Sigmoid colon (tissue), 7 donors: Measurements from ENCODE around the gene OR5C1. TPM values are rescaled to one million over a fixed set of nuclear protein-coding genes. Genes with fewer than 3 reads are reported as not detected.
A peak's percentile ranks its signal among the peaks of the same experiment; 100 is the strongest.
"Not testable (repeated sequence)": the region's sequence is repeated elsewhere in the genome, so short reads cannot be mapped to it uniquely, and the experiment has no call there.

ENCODE experiments used
- DNase-seq: peaks from one replicate; pipeline ENCODE4 v3.0.0-alpha.2; 2019
- H3K27ac ChIP-seq, 4 donors: fragments of 200-600 bp; sonication (generic); one replicate each; pipeline ENCODE4 v1.5.1; 2016 to 2019; ENCODE audit warnings: mild to moderate bottlenecking in 1 of 4
- H3K27me3 ChIP-seq, 3 donors: fragments of 200-600 bp; sonication (generic); one replicate each; pipeline ENCODE4 v1.5.1; 2019; ENCODE audit warnings: mild to moderate bottlenecking in 1 of 3
- H3K36me3 ChIP-seq, 4 donors: fragments of 200-600 bp; sonication (generic); one replicate each; pipeline ENCODE4 v1.5.1; 2016 to 2019
- H3K4me1 ChIP-seq, 4 donors: fragments of 200-600 bp; sonication (generic); one replicate each; pipeline ENCODE4 v1.5.1; 2017 to 2019
- H3K4me3 ChIP-seq, 4 donors: fragments of 200-600 bp; sonication (generic); one replicate each; pipeline ENCODE4 v1.5.1; 2017 to 2019; ENCODE audit warnings: mild to moderate bottlenecking in 2 of 4, moderate library complexity in 1 of 4
- H3K9me3 ChIP-seq, 4 donors: fragments of 200-600 bp in 3 of 4; sonication (generic) in 3 of 4; one replicate each; pipeline versions ENCODE4 v1.5.1 to v1.6.1; 2013 to 2019
- EP300 ChIP-seq, 4 donors: sonication (generic); formaldehyde crosslinking; IDR thresholded peaks; one replicate each; pipeline ENCODE4 v1.6.1; 2017; ENCODE audit warnings: antibody characterized with exemption in 4 of 4
- POLR2A ChIP-seq, 2 donors: fragments of 450-650 bp; IDR thresholded peaks; one replicate each; pipeline ENCODE4 v1.6.1; 2016; ENCODE audit warnings: antibody characterized with exemption in 2 of 2, mild to moderate bottlenecking in 2 of 2, moderate library complexity in 2 of 2
- POLR2AphosphoS5 ChIP-seq, 4 donors: sonication (generic); formaldehyde crosslinking; IDR thresholded peaks; one replicate each; pipeline ENCODE4 v1.6.1; 2017; ENCODE audit warnings: antibody characterized with exemption in 4 of 4
- WGBS, 2 donors: extraction: QIAGEN DNeasy Blood & Tissue Kit; methylation state at CpG; one replicate each; pipeline ENCODE4 v1.1.7; 2013; 5-methylcytosine and 5-hydroxymethylcytosine counted together
- intact Hi-C: fragments of 100-400 bp; cut with DNase I; formaldehyde crosslinking; loops from one replicate; pipeline ENCODE4 v1.15.1; 2023
- polyA plus RNA-seq, 3 donors: library from polyadenylated mRNA; stranded (reverse); fragments of 200-250 nt; gene quantifications; one replicate each; pipeline ENCODE4 v1.2.3, GENCODE V29; 2013
- total RNA-seq, 4 donors: library from RNA; depleted of rRNA; stranded (reverse); fragments of >200 nt; gene quantifications; one replicate each; pipeline ENCODE4 v1.1.0, GENCODE V29; 2016
- TF ChIP-seq, protein P1 (sequence below), 4 experiments: fragments of 450-650 bp in 3 of 4; fragments of 200-600 bp in 1 of 4; IDR thresholded peaks; one replicate each; pipeline ENCODE4 v1.5.1; 2016 to 2019; ENCODE audit warnings: antibody characterized with exemption in 4 of 4, mild to moderate bottlenecking in 3 of 4, moderate library complexity in 2 of 4
- donor health status: healthy with polysubstance abuse.
- donor health status: Bipolar disorder and iron deficiency.
- donor health status: healthy.

OR5C1 gene
- total and polyA plus RNA-seq, 7 donors, result not detected

DNA sequence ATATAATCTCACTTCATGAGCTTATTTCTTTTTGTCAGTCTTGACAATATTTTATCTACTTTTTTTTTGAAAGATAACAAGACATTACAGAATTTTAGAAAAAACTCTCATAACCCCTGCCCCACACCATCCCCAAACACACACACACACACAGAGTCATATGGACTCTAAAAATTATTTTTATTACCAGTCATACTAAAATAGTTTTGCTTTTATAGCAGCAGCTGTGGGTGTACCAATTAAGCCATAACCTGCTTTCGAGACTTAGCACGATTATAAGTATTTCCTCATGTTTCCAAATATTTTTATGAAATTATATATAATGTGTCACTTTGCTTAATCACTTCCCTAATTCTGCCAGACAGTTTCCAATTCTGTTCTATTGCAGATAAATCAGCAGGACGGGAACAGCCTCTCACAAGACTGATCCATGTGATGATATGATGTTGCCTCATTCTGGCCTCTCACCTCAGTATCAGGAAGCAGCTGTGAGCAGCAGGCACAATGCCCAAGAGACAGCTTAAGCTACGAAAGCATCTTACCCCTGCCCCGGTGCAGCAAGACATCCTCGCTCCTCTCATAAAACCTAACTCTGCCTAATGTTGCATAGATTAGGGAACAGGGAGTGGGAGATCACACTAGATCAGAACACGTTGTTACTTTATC is 32.7 kb downstream of the OR5C1 start:
- no peaks in the 10 kb centered on the region for H3K27me3 ChIP-seq
- intact Hi-C loops, result loop anchor here (10.0 kb wide), 1 partner anchor 447 kb away; the partner anchor contains the start of gene PTGS1
- no peak overlapping the region for H3K4me3 ChIP-seq
- WGBS, 2 donors, result 25 to 31% methylated on average over 7 of the region's 7 CpGs
- H3K36me3 ChIP-seq, result peaks cover 0 to 63% (median 19%) of the 10 kb centered on the region in 4 donors
- TF ChIP-seq EP300 (IDR thresholded peaks at IDR 0.05) (no peak), POLR2AphosphoS5 (IDR thresholded peaks at IDR 0.05) (peak in 2 of 4 donors; percentile 17 to 47), POLR2A (IDR thresholded peaks at IDR 0.05) (no peak)
- TF ChIP-seq, protein P1, sequence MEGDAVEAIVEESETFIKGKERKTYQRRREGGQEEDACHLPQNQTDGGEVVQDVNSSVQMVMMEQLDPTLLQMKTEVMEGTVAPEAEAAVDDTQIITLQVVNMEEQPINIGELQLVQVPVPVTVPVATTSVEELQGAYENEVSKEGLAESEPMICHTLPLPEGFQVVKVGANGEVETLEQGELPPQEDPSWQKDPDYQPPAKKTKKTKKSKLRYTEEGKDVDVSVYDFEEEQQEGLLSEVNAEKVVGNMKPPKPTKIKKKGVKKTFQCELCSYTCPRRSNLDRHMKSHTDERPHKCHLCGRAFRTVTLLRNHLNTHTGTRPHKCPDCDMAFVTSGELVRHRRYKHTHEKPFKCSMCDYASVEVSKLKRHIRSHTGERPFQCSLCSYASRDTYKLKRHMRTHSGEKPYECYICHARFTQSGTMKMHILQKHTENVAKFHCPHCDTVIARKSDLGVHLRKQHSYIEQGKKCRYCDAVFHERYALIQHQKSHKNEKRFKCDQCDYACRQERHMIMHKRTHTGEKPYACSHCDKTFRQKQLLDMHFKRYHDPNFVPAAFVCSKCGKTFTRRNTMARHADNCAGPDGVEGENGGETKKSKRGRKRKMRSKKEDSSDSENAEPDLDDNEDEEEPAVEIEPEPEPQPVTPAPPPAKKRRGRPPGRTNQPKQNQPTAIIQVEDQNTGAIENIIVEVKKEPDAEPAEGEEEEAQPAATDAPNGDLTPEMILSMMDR (IDR thresholded peaks at IDR 0.05), result no peak
- H3K9me3 ChIP-seq, result no peaks in the 10 kb centered on the region
- peaks cover 0 to 38% (median 24%) of the 10 kb centered on the region in 4 donors for H3K4me1 ChIP-seq
- peak overlapping the region; percentile 23 to 45 (median 39) for H3K27ac ChIP-seq
- DNase-seq, result peak; percentile 88

DNA sequence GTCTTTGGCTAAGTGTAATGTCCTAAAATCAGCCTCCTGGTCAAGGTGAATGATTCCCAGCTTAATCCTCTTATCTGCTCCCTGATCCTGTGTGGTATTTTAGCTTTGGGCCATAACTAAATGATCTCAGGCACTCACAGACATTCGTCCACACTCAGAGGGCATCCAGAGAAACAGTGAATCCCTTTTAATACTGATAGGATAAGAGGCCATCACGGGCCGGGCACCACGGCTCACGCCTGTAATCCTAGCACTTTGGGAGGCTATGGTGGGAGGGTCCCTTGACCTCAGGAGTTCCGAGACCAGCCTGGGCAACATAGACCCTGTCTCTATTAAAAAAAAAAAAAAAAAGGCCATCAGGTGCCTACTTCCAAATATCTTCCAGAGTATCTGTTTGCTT is 33.3 kb downstream of the OR5C1 start:
- peak overlapping the region in 3 of 4 donors; percentile 36 to 45 (median 42) for H3K27ac ChIP-seq
- TF ChIP-seq EP300 (IDR thresholded peaks at IDR 0.05), result no peak
- TF ChIP-seq, protein P1 (IDR thresholded peaks at IDR 0.05), result no peak
- no peak for TF ChIP-seq POLR2AphosphoS5 (IDR thresholded peaks at IDR 0.05)
- TF ChIP-seq POLR2A (IDR thresholded peaks at IDR 0.05), result no peak
- H3K4me3 ChIP-seq, result no peak overlapping the region
- H3K27me3 ChIP-seq, result no peaks in the 10 kb centered on the region
- WGBS, 2 donors, result 91 to 93% methylated on average over 6 of the region's 6 CpGs
- intact Hi-C loops, result loop anchor here (10.0 kb wide), 1 partner anchor 447 kb away; the partner anchor contains the start of gene PTGS1
- peaks cover 0 to 64% (median 17%) of the 10 kb centered on the region in 4 donors for H3K36me3 ChIP-seq
- no peak for DNase-seq
- H3K9me3 ChIP-seq, result no peaks in the 10 kb centered on the region
- peaks cover 0 to 45% (median 31%) of the 10 kb centered on the region in 4 donors for H3K4me1 ChIP-seq

DNA sequence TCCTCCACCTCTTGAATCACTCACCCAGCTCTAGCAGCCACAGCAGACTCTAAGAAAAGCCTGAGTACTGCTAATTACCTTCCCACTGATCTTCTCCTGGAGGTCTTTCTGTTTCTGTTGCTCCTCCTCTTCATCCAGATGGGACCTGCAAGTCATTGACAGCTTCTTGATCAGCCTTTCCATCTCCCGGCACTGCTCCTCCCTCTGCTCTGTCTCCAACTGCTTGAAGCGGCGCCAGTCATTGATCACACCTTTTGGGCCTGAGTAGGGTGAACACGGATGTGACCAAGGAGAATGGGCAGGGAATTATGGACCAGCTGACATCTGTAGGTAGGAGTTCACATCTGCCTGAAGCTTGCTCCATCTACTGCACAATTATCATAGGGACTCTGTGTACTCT is 34.2 kb downstream of the OR5C1 start:
- Histone ChIP-seq H3K9me3 (no peaks in the 10 kb centered on the region), H3K27me3 (no peaks in the 10 kb centered on the region), H3K4me1 (peaks cover 0 to 52% (median 39%) of the 10 kb centered on the region in 4 donors), H3K4me3 (no peak overlapping the region), H3K27ac (no peak overlapping the region), H3K36me3 (peaks cover 0 to 58% (median 15%) of the 10 kb centered on the region in 4 donors)
- TF ChIP-seq POLR2A (IDR thresholded peaks at IDR 0.05) (no peak), POLR2AphosphoS5 (IDR thresholded peaks at IDR 0.05) (no peak), EP300 (IDR thresholded peaks at IDR 0.05) (no peak)
- TF ChIP-seq, protein P1 (IDR thresholded peaks at IDR 0.05), result no peak
- no peak for DNase-seq
- WGBS, 2 donors, result 92 to 93% methylated on average over 4 of the region's 4 CpGs
- intact Hi-C loops, result loop anchor here (10.0 kb wide), 1 partner anchor 448 kb away; the partner anchor contains the start of gene PTGS1

DNA sequence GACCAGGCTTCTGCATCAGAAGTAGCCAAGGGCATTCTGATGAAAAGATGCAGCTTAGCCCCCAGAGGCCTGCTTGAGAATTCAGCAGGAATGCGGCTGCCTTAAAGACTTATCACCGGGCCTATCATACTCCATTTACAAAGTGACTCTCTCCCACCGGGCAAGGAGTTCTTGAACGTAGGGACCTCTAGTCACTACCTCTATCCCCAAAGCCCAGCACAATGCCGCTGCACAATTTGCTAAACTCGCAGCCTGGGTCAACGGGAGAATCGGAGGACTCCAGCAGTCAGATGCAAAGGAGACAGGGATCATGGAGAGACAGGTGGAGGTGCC is 39.0 kb downstream of the OR5C1 start:
- Histone ChIP-seq H3K27ac (peak overlapping the region; percentile 98 to 99 (median 98)), H3K4me1 (peaks cover 0 to 32% (median 29%) of the 10 kb centered on the region in 4 donors), H3K9me3 (no peaks in the 10 kb centered on the region), H3K27me3 (no peaks in the 10 kb centered on the region), H3K36me3 (peaks cover 0 to 27% (median 10%) of the 10 kb centered on the region in 4 donors), H3K4me3 (peak overlapping the region; percentile 94 to 97 (median 94))
- intact Hi-C loops, result loop anchor here (10.0 kb wide), 1 partner anchor 453 kb away; the partner anchor contains the start of gene PTGS1
- 1 to 2% methylated on average over 8 of the region's 8 CpGs for WGBS, 2 donors
- no peak for TF ChIP-seq POLR2AphosphoS5 (IDR thresholded peaks at IDR 0.05)
- TF ChIP-seq, protein P1 (IDR thresholded peaks at IDR 0.05), result no peak
- no peak for TF ChIP-seq POLR2A (IDR thresholded peaks at IDR 0.05)
- no peak for TF ChIP-seq EP300 (IDR thresholded peaks at IDR 0.05)
- no peak for DNase-seq

DNA sequence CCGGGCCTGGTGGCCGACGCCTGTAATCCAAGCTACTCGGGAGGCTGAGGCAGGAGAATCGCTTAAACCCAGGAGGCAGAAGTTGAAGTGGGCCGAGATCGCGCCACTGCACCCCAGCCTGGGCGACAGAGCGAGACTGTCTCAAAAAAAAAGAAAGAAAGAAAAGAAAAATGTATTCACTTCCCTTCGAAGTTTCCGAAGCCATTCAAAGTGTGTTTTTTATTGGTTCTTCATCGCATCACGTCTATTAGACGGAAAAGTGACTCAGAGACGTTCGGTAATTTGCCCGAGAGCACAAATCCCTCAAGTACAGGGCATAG is 40.2 kb downstream of the OR5C1 start:
- 70 to 73% methylated on average over 18 of the region's 18 CpGs for WGBS, 2 donors
- DNase-seq, result not testable (repeated sequence)

More for the DNA sequence above, 40.2 kb downstream of the OR5C1 start:
- Histone ChIP-seq H3K4me1 (peaks cover 0 to 32% (median 29%) of the 10 kb centered on the region in 4 donors), H3K27ac (peak overlapping the region; percentile 98 to 99 (median 98)), H3K36me3 (peaks cover 0 to 15% (median 8%) of the 10 kb centered on the region in 4 donors), H3K4me3 (peak overlapping the region; percentile 94 to 97 (median 94))
- not testable (repeated sequence) for H3K9me3 ChIP-seq, H3K27me3 ChIP-seq
- intact Hi-C loops, result loop anchor here (10.0 kb wide), 1 partner anchor 454 kb away; the partner anchor contains the start of gene PTGS1
